CD4-positive, alpha-beta T cell treated with Interferon gamma for 1 hour (primary cell): ENCODE results near the gene CFAP69.
A peak's percentile ranks its signal among the peaks of the same experiment; 100 is the strongest.
"Not testable (repeated sequence)": the region's sequence is repeated elsewhere in the genome, so short reads cannot be mapped to it uniquely, and the experiment has no call there.

Experiments
- DNase-seq: peaks from one replicate; pipeline ENCODE4 v3.0.0-alpha.2; 2020

Gene CFAP69

DNA sequence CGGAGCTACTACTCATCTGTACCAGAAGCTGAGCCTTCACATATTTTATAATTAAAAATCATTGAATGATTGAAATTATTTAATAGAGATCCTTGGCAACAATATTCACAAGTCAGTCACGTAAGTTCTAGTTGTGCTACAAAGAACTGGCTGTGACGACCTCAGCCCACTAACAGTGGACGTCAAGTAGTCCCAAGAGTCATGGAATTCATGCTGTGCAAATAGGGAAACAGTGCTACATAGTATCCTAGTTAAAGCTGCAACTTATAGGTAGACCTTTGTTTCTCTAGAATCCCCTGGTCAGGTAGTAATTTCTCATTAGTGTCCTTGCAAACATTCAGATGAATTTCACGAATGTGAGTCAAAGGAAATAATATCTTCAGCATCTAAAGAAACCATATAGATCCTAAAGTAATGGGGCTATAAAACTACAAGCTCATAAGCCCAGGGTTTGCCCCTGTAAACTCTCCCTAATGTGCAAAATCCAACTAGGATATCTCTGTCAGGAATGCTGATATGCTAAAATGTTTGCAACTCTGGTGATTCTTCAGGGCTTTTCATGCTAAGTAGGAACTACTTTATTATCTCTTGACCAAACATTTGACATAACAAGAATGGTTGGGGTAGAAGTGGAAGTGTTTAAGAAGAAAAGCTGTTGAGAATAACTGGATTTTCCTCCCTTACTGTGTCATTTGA is 31.2 kb downstream of the CFAP69 start:
- no peak for DNase-seq

DNA sequence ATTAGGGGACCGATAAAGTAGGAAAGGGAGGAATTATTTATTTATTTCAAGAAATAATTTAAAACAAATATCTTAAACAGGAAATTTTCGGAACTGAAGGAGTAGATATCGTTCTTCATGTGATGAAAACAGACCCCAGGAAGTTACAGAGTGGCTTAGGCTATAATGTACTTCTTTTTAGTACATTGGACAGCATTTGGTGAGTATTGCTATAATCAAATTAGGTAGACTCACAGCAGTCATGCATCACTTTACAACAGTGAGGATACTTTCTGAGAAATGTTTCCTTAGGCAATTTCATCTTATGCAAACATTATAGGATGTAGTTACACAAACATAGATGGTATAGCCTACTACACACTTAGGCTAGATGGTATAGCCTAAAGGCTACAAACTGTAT is 43.2 kb downstream of the CFAP69 start:
- DNase-seq, result no peak

DNA sequence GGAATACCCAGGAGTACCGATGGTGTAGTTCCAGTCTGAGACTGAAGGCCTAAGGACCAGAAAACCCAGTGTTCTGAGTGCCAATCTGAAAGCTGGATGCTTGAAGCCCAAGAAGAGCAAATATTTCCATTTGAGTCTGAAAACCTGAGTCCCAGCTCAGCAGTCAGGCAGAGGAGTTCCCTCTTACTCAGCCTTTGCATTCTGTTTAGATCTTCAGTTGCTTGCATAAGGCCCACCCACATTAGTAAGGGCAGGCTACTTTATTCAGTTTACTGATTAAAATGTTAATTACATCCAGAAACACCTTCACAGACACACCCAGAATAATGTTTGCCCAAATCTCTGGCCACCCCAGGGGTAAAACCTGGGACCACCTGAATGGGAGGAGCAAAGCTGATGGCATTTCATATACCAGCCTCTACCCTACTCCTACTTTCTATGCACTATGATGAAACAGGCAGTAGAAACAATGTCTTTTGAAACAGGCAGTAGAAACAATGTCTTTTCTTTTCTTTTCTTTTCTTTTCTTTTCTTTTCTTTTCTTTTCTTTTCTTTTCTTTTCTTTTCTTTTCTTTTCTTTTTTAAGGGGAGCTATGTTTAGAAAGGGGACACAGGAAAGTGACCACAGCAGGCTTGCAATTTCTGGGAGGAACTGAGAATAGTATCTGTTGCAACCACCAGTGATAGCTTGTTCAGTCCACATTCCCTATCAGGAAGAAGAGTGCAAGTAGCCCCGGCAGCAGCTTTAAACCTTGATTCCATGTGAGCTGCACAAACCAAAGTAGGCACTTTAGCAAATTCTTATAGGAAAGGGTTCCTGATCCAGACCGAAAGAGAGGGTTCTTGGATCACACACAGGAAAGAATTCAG is 45.5 kb downstream of the CFAP69 start:
- no peak for DNase-seq

DNA sequence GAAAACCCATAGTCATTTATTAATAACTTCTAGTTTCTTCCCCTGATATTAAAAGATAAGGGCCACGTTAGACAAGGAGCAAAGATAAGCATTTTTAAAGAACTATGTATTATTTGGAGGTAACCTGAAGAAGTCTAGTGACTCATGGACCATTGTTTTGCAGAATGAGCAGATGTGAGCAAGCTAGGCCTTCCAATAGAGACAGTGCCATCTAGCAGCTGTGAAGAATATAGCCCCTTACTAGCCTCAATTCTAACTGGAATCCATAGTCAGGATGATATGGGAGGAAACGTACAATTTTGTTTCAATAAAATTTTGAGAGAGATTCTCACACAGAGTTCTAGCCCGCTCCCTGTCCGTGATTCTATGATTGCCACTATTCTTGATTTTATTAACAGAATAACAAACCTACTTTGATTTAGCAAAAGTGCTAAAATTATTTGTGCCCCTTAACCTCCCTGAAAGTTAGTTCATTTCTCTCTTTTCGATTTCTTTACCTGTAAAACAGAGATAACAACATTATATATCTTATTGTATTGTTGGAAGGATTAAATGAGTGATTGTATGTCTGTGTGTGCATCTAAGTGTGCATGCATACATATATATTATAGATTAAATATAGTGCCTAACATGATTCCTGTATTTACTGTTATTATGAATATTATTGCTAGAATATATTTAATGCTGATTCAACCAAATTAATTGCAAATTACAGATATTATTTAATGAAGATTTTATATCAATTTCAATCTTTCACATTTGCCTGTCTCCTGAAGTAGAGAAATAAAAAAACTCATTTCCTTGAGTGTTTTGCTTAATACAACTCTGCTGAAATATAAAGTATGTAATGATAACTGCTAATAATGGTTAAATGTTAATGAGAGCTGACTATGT is 53.4 kb downstream of the CFAP69 start:
- no peak for DNase-seq

DNA sequence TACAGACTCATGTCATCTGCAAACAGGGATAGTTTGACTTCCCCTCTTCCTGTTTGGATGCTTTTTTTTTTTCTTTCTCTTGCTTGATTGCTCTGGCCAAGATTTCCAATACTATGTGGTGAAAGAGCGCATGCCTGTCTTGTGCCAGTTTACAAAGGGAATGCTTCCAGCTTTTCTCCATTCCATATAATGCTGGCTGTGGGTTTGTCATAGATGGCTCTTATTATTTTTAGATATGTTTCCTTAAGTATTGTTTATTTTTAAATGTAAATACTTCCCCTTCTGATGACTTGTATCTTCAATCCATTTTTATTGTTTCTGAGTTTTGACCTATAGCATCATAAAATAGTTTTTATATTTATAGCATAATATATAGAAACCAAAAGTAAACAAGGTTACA is 58.3 kb downstream of the CFAP69 start:
- no peak for DNase-seq

DNA sequence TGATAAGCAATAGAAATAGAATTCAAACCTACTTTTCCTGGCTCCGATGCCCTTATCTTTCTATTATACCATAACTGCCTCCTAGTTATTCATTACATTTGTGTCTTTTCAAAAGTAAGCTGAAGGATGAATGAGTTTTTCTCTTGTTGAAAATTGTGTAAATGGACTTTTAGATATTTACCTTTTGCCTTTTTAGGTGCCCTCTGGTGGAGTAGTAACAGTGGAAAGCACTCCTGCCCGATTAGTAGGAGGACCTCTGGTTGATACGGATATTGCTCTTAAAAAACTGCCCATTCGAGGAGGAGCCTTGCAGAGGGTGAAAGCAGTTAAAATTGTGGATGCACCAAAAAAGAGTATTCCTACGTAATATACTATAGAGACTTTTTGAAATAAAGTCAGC is 64.9 kb downstream of the CFAP69 start:
- DNase-seq, result no peak

DNA sequence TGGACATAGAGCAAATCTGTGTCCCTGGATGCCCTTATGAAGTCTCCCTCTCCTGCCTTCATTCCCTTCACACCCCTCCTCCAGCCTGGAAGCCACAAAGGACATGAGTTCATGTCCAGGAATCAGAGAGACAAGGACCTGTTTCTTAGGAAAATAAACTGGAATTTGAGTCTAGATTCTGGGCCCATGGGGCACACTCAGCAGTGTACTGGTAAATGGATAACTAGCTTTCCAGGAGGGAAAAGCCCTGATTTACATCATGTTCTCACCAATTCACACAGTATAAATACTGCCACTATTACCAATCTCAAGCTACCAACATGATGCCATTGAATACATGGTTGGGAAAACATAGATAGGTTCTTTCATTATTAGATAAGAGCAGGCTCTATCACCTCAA is 66.2 kb downstream of the CFAP69 start:
- DNase-seq, result no peak

DNA sequence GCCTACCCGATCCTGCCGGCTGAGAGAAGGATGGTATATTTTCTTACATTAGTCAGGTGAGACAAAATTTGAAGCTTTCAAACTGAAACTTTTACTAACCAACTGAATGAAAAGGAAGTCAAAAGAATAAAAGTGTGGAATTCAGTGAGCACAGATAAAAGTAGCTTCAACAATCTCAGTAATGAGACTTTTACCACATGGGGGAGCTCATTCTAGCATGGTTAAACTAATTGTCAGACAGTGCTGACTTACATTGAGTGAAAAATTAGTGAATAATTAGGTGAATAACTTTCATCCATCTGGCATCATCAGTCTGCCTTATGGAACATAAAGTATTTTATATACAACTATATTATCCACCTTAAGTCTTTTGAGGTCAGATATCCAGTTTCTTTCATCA is 67.8 kb downstream of the CFAP69 start:
- no peak for DNase-seq

DNA sequence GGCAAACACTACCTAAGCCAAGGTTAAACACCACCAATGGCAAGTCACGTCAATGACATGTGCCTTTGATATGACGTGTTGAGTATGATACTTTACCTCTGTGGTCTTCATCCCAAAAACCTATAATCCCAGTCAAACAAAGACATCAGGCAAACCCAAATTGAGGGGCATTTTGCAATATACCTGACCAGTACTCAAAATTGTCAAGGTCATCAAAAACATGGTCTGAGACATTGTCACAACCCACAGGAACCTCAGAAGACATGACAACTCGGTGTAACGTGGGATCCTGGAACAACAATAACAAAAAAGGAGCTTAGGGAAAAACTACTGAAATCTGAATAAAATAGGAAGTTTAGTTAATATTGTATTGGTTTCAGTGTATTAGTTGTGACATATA is 68.9 kb downstream of the CFAP69 start:
- no peak for DNase-seq

DNA sequence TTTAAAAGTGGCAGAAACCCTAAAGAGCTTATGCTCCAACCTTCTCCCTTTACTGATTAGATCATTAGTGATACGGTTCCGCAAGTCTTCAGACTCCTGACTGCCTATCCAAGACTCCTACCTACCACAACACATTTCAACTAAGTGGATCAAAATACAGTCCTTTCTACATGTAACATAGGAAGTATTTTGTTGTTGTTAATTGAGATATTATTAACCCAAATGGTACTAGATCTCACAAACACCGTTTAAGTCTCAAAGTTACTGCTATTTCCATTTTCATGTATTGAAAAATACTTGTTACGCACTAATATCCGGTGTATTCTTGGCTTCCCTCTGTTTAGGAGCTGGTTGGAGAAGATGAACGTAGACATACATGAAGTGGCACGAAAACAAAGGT is 75.0 kb downstream of the CFAP69 start:
- DNase-seq, result no peak

DNA sequence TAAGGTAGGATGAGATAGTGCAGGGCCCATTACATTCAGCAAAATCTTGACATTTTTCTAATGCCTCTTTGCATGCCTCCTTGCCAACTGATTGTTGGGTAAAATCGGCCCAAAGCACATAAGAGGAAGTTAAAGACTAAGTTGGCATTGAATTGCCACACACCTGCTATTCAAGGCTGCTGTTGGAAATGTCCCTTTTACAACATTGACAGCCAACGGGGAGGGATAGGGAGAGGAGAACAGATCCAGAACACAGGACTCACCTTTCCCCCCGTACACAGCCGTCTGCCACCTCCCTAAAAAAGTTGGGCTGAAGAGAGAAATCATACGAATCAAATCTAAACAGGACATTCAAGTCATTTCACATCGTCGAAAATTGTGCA is 75.4 kb downstream of the CFAP69 start:
- no peak for DNase-seq

DNA sequence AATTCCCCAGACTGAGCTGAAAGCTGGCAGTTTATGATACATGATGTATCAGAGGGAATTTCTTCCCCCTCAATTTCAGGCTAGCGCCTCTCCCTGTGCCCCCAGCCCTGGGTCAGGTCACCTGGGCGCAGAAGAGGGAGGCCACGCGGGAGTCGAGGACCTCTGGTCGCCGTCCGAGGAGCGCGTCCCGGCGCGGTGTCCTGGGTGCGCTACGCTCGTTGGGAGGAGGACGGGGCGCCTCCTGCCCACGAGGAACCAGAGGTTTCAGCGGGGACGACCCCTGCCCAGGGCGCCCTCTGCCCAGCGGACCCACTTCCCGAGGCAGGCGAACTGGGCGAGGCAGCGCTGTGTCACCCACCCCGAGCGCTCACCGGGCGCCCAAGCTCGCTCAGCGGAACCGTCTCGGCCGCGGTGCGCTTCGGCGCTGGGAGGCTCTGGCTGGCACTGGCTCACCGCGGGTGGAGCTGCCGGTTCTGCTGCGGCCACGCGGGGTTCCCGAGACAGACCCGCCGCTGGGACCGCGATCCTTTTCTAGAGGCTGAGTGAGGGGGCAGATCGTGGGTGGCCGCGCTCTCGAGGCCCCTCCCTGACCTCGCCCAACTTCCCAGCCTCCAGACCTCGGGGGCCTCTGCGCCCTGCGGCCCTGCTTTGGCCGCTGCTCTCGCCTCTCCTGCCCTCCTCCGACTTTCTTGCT is 76.0 kb downstream of the CFAP69 start, which contains the start of gene FAM237B:
Gene FAM237B, minus strand, starts transcription at position 504 of the 694 bp plus-strand sequence. CDS start 1,556 bp downstream, outside the sequence.
- DNase-seq, result no peak

DNA sequence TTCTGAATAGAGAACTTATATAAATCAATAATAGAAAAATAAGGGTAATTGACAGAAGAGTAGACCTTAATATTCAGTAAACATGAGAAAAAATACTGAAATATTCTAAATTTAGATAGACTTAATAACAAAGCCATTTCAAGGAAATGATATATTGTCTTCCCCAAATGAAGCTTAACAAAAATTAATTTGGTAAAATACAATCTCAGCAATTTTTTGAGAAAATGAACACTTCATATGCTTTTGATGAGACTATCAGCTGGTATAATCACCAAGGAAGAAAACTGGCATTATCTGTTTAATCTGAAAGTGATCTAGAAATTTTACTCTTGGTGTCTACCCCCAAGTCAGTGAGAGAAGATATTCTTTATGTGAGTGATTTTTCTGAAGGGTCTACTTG is 77.9 kb downstream of the CFAP69 start:
- DNase-seq, result no peak

DNA sequence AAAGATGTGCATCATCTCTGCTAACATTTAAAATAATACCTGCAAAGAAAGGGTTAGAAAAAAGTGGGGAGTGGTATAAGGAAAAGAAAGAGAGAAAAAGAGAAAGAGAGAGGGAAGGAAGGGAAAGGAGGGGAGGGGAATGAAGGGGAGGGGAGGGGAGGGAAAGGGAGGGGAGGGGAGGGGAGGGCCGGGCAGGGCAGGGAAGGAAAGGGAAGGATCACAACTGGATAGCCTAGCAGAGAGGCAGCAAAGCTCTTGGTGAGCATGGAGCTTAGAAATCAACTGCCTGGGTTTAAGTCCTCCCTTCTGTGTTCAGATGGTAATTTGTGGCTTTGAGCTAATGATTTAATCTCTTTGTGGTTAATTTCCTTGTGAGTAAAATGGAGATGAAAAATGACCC is 81.5 kb downstream of the CFAP69 start:
- no peak for DNase-seq

DNA sequence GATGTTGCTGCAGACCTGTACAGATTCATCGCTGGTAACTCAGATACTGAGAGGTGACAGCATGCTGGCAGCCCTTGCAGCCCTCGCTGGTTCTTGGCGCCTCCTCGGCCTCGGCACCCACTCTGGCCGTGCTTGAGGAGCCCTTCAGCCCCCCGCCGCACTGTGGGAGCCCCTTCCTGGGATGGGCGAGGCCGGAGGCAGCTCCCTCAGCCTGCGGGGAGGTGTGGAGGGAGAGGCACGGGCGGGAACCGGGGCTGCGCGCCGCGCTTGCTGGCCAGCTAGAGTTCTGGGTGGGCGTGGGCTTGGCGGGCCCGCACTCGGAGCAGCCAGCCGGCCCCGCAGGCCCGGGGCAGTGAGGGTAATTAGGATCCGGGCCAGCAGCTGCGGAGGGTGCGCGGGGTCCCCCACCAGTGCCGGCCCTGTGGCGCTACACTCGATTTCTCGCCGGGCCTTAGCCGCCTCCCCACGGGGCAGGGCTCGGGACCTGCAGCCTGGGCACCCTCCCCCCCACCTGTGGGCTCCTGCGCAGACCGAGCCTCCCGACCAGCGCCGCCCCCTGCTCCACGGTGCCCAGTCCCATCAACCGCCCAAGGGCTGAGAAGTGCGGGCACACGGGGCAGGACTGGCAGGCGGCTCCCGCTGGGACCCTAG is 89.3 kb downstream of the CFAP69 start:
- no peak for DNase-seq

DNA sequence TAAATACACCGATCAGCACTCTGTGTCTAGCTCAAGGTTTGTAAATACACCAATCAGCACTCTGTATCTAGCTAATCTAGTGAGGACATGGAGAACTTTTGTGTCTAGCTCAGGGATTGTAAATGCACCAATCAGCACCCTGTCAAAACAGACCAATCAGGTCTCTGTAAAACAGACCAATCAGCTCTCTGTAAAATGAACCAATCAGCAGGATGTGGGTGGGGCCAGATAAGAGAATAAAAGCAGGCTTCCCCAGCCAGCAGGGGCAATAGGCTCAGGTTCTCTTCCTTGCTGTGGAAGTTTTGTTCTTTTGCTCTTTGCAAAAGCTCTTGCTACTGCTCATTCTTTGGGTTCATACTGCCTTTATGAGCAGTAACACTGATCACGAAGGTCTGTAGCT is 90.0 kb downstream of the CFAP69 start:
- not testable (repeated sequence) for DNase-seq

DNA sequence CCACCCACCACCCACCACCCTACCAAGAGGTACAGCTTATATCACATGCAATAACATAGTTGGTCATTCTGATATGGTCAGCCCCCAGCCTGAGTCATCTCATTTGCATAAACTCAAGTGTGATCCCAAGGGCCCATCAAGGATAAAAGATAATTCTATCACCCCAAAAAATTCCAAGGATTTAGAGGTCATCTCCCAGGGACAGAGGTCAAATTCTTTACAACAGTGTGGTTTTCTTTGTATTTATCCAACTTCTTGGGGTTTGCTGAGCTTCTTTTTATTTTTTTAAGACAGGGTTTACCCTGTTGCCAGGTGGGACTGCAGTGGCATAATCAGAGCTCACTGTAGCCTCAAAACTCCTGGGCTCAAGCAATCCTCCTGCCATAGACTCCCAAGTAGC is 92.1 kb downstream of the CFAP69 start:
- DNase-seq, result no peak

DNA sequence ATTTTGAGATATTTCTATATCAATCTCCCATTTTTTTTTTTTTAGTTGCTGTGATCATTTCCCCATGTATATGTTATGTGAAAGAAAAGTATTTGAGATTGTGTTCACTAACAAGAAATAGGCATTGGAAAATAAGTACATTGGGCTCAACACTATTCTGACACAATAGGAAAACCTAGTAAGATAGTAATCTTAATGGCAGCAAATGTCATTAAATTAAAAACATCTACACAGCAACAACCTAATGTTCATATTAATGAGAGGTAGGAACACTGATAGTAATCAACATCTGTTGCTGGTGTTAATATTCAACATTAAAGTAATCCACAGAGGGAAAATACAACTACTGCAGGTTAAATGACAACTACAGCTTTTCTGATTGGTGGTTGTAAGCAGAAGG is 100.0 kb downstream of the CFAP69 start:
- no peak for DNase-seq

DNA sequence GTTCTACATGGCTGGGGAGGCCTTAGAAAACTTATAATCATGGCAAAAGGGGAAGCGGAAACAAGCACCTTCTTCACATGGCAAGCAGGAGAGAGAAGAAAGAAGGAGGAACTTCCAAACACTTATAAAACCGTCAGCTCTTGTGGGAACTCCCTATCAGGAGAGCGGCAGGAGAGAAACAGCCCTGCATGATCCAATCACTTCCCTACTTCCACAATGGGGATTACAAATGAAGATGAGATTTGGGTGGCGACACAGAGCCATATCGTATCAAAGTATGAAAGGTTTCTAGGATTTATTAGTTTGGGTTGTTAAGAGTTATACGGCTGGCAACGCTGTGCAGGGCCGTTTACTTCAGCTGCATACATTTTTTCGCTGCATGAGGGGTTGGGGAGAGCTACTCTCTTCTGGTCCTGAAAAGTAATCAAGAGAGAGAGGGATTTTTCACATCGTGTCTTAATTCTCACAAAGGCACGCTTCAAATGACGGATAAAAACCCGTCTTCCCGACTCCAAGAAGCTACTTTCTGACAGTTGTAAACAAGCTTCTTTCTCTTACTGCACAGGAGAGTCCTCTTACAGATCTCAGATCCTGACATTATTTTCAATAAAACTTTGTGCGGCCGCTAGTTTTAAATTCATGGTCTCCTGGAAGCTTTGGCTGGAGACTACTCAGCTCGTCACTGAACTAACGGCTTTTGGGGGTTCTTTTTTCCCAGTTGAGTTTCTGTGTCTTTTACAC is 100.8 kb downstream of the CFAP69 start:
- no peak for DNase-seq

DNA sequence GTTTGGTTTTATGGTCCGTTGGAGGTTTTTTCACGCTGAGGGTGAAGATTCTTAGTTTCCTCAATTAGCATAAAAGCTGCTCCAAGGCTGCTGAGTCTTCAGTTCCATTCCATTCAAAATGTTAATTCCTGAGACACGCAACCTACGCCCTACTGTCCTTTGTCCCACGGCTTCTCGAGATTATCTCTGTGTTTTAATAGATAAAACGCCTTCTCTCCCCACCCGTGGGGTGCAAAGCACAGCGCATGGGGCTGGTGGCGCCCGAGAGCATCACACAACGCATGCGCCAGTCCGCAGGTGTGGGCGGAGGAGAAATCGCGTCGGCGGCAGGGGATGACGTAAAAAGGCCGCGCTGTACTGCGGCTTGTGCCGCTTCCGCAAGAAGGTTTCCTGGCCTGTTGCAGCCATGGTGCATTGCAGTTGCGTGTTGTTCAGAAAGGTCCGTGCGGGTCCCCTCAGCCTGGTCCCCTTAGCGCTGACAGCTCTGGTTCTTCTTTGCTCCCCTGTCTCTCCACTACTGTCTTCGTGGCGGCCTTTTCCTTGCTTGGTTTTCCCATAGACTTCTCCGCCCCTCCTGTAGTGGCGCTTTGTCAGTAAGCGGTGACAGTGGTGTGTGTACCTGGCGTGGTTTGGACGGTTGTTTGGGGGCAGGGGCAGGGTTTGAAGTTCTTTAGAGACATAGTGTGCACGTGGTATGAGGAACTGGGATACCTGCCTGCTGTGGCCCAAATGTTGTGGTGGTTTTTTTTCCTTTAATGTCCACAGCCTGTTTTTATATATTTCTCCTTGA is 101.6 kb downstream of the CFAP69 start, which contains the start of gene GTPBP10:
Gene GTPBP10, plus strand, starts transcription at position 381 of the 790 bp plus-strand sequence. Its CDS starts 26 bp downstream, at position 407.
- peak; percentile 94 for DNase-seq
